ENCODE results near the gene DIAPH3.

DNA sequence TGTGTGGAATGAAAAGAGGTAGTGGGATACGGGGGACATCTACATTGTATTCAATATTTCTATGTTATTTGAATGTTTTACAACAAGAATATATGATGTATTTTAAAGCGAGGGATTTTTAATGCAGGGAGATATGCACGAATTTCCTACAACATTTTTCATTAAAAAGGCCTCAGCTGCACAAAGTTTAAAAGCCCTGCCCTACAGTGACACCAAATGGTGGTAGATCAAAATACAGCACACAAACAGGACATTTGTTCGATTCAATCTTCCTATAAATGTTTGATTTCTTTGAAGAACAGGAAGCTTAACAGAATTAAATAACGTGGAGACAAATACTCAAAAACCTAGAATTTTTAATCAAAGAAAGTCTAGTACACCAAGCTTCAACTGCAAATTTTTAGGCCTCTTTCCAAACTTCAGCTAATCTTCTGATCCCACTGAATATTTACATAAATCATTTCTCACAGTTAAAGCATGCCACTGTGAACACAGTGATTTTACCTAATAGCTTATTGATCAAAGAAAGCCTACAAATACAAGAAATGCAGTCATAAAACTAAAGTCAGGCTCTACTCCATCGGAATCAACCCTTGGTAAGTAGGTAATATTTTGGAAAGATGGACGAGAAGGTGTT is 257.2 kb downstream of the DIAPH3 start:
- TF ChIP-seq, protein P1, sequence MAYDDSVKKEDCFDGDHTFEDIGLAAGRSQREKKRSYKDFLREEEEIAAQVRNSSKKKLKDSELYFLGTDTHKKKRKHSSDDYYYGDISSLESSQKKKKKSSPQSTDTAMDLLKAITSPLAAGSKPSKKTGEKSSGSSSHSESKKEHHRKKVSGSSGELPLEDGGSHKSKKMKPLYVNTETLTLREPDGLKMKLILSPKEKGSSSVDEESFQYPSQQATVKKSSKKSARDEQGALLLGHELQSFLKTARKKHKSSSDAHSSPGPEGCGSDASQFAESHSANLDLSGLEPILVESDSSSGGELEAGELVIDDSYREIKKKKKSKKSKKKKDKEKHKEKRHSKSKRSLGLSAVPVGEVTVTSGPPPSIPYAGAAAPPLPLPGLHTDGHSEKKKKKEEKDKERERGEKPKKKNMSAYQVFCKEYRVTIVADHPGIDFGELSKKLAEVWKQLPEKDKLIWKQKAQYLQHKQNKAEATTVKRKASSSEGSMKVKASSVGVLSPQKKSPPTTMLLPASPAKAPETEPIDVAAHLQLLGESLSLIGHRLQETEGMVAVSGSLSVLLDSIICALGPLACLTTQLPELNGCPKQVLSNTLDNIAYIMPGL (CRISPR knock-in tag; IDR thresholded peaks at IDR 0.05; ENCODE audit: borderline replicate concordance) = no peak
- TF ChIP-seq, protein P2, sequence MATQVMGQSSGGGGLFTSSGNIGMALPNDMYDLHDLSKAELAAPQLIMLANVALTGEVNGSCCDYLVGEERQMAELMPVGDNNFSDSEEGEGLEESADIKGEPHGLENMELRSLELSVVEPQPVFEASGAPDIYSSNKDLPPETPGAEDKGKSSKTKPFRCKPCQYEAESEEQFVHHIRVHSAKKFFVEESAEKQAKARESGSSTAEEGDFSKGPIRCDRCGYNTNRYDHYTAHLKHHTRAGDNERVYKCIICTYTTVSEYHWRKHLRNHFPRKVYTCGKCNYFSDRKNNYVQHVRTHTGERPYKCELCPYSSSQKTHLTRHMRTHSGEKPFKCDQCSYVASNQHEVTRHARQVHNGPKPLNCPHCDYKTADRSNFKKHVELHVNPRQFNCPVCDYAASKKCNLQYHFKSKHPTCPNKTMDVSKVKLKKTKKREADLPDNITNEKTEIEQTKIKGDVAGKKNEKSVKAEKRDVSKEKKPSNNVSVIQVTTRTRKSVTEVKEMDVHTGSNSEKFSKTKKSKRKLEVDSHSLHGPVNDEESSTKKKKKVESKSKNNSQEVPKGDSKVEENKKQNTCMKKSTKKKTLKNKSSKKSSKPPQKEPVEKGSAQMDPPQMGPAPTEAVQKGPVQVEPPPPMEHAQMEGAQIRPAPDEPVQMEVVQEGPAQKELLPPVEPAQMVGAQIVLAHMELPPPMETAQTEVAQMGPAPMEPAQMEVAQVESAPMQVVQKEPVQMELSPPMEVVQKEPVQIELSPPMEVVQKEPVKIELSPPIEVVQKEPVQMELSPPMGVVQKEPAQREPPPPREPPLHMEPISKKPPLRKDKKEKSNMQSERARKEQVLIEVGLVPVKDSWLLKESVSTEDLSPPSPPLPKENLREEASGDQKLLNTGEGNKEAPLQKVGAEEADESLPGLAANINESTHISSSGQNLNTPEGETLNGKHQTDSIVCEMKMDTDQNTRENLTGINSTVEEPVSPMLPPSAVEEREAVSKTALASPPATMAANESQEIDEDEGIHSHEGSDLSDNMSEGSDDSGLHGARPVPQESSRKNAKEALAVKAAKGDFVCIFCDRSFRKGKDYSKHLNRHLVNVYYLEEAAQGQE (IDR thresholded peaks at IDR 0.05) = no peak
- TF ChIP-seq, protein P3, sequence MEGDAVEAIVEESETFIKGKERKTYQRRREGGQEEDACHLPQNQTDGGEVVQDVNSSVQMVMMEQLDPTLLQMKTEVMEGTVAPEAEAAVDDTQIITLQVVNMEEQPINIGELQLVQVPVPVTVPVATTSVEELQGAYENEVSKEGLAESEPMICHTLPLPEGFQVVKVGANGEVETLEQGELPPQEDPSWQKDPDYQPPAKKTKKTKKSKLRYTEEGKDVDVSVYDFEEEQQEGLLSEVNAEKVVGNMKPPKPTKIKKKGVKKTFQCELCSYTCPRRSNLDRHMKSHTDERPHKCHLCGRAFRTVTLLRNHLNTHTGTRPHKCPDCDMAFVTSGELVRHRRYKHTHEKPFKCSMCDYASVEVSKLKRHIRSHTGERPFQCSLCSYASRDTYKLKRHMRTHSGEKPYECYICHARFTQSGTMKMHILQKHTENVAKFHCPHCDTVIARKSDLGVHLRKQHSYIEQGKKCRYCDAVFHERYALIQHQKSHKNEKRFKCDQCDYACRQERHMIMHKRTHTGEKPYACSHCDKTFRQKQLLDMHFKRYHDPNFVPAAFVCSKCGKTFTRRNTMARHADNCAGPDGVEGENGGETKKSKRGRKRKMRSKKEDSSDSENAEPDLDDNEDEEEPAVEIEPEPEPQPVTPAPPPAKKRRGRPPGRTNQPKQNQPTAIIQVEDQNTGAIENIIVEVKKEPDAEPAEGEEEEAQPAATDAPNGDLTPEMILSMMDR (IDR thresholded peaks at IDR 0.05) = peak; percentile 59
- no peak for TF ChIP-seq FOSL2 (IDR thresholded peaks at IDR 0.05)
- no peak for TF ChIP-seq FOSL2 (CRISPR knock-in tag; IDR thresholded peaks at IDR 0.05)
- TF ChIP-seq RAD21 (conservative IDR thresholded peaks at IDR 0.05 in 1 of 2, IDR thresholded peaks at IDR 0.05 in 1 of 2) = peak; percentile 58 to 62
- no peak for TF ChIP-seq EP300 (IDR thresholded peaks at IDR 0.05)
- no peak for TF ChIP-seq KDM1A (IDR thresholded peaks at IDR 0.05; ENCODE audit: low read depth)
- no peak for TF ChIP-seq ZC3H11A (IDR thresholded peaks at IDR 0.05)
- TF ChIP-seq CHD4 (IDR thresholded peaks at IDR 0.05; ENCODE audit: borderline replicate concordance) = no peak
- TF ChIP-seq JUN (IDR thresholded peaks at IDR 0.05) = no peak
- TF ChIP-seq MAFK (IDR thresholded peaks at IDR 0.05; ENCODE audit: partially characterized antibody) = no peak
